Cardiac muscle cell (in vitro differentiated cells and primary cell): ENCODE data around the gene TCHP. TPM values are rescaled to one million over a fixed set of nuclear protein-coding genes. Genes with fewer than 3 reads are reported as not detected.

Experiments
- DNase-seq, 2 donors: peaks; one replicate each; pipeline versions ENCODE4 v3.0.0 to v3.0.0-alpha.2; 2010 to 2017; ENCODE audit warnings: low read depth in 1 of 2, low spot score in 1 of 2
- H3K27ac ChIP-seq: fragments of 200-600 bp; sonication (generic); 2 replicates; pipeline ENCODE4 v1.5.1; 2016
- H3K27me3 ChIP-seq: fragments of 200-600 bp; sonication (generic); 2 replicates; pipeline ENCODE4 v1.6.0; 2016; ENCODE audit warnings: control low read depth
- H3K36me3 ChIP-seq: fragments of 200-600 bp; sonication (generic); 2 replicates; pipeline ENCODE4 v1.5.1; 2016; ENCODE audit warnings: control low read depth
- H3K4me1 ChIP-seq: fragments of 200-600 bp; sonication (generic); 2 replicates; pipeline ENCODE4 v1.8.1; 2017; ENCODE audit warnings: low read depth, mild to moderate bottlenecking, mixed run types
- H3K4me3 ChIP-seq: fragments of 200-600 bp; sonication (generic); 2 replicates; pipeline ENCODE4 v1.5.1; 2016; ENCODE audit warnings: mild to moderate bottlenecking
- H3K9me3 ChIP-seq: fragments of 200-600 bp; sonication (generic); 2 replicates; pipeline ENCODE4 v1.5.1; 2017; ENCODE audit warnings: low read depth, mild to moderate bottlenecking, control low read depth
- CTCF ChIP-seq: IDR thresholded peaks from 2 replicates; pipeline ENCODE4 v1.5.1; 2012; ENCODE audit warnings: low read depth, mild to moderate bottlenecking, low read length
- polyA plus RNA-seq: library from polyadenylated mRNA; unstranded; fragments of >200 nt; fragmentation: Nextera tagmentation; extraction: Ambion mirVana; gene quantifications from 2 replicates; pipeline ENCODE4 v1.2.1, GENCODE V29; 2016
- total RNA-seq: library from RNA; depleted of rRNA; stranded (reverse); fragments of >200 nt; gene quantifications from 2 replicates; pipeline ENCODE4 v1.2.3, GENCODE V29; 2016

The TCHP gene
- total and polyA plus RNA-seq, 2 experiments from 2014 or later, result 21.5 to 23.7 TPM

- no peak for TF ChIP-seq CTCF
- Histone ChIP-seq H3K4me3 (no peak overlapping the region), H3K27me3 (no peaks in the 10 kb centered on the region), H3K9me3 (no peaks in the 10 kb centered on the region), H3K36me3 (peaks cover 20% of the 10 kb centered on the region), H3K4me1 (peaks cover 6% of the 10 kb centered on the region), H3K27ac (no peak overlapping the region)
- DNase-seq, result no peak
Measured at GRCh38 chr12:109921982-109922381, 21.9 kb downstream of the TCHP start.

GRCh38 chr12:109923038-109923437 is 23.0 kb downstream of the TCHP start:
- Histone ChIP-seq H3K9me3 (no peaks in the 10 kb centered on the region), H3K4me3 (no peak overlapping the region), H3K27ac (no peak overlapping the region), H3K27me3 (no peaks in the 10 kb centered on the region), H3K4me1 (peaks cover 6% of the 10 kb centered on the region), H3K36me3 (peaks cover 9% of the 10 kb centered on the region)
- no peak for DNase-seq
- no peak for TF ChIP-seq CTCF

GRCh38 chr12:109923481-109924245 is 23.6 kb downstream of the TCHP start:
- H3K4me3 ChIP-seq, result no peak overlapping the region
- DNase-seq, result no peak
- TF ChIP-seq CTCF, result no peak
- peaks cover 8% of the 10 kb centered on the region for H3K36me3 ChIP-seq
- H3K4me1 ChIP-seq, result peaks cover 6% of the 10 kb centered on the region
- H3K27me3 ChIP-seq, result no peaks in the 10 kb centered on the region
- H3K27ac ChIP-seq, result no peak overlapping the region
- H3K9me3 ChIP-seq, result no peaks in the 10 kb centered on the region

GRCh38 chr12:109925185-109925840 is 25.2 kb downstream of the TCHP start:
- TF ChIP-seq CTCF, result no peak
- no peaks in the 10 kb centered on the region for H3K9me3 ChIP-seq
- H3K4me1 ChIP-seq, result peaks cover 6% of the 10 kb centered on the region
- DNase-seq, result peak in 1 of 2 donors; percentile 37
- no peaks in the 10 kb centered on the region for H3K36me3 ChIP-seq
- H3K27me3 ChIP-seq, result no peaks in the 10 kb centered on the region
- no peak overlapping the region for H3K4me3 ChIP-seq
- H3K27ac ChIP-seq, result peak overlapping the region; percentile 73

GRCh38 chr12:109926016-109926415 is 25.9 kb downstream of the TCHP start:
- no peak for TF ChIP-seq CTCF
- no peaks in the 10 kb centered on the region for H3K36me3 ChIP-seq
- peak overlapping the region; percentile 73 for H3K27ac ChIP-seq
- no peak overlapping the region for H3K4me3 ChIP-seq
- no peaks in the 10 kb centered on the region for H3K27me3 ChIP-seq
- no peaks in the 10 kb centered on the region for H3K9me3 ChIP-seq
- H3K4me1 ChIP-seq, result peaks cover 6% of the 10 kb centered on the region
- DNase-seq, result no peak
